Muscle of leg (tissue), 11 donors: ENCODE data around the gene SPEM1. TPM values are rescaled to one million over a fixed set of nuclear protein-coding genes. Genes with fewer than 3 reads are reported as not detected.

Experiments
- DNase-seq: peaks from one replicate; pipeline ENCODE4 v3.0.0; 2013
- H3K27ac ChIP-seq: one replicate; pipeline ENCODE4 v1.5.1; 2013; ENCODE audit warnings: mild to moderate bottlenecking, low read length, control low read depth
- H3K27me3 ChIP-seq: one replicate; pipeline ENCODE4 v1.6.1; 2013; ENCODE audit warnings: low read length; ENCODE audit not compliant: control insufficient read depth, insufficient read depth
- H3K36me3 ChIP-seq: one replicate; pipeline ENCODE4 v1.6.1; 2013; ENCODE audit warnings: low read length; ENCODE audit not compliant: control insufficient read depth, insufficient read depth
- H3K4me1 ChIP-seq: one replicate; pipeline ENCODE4 v1.6.1; 2013; ENCODE audit warnings: low read length; ENCODE audit not compliant: control insufficient read depth, insufficient read depth
- H3K4me3 ChIP-seq: one replicate; pipeline ENCODE4 v1.5.1; 2013; ENCODE audit warnings: low read length, control low read depth
- H3K9me3 ChIP-seq: replicated peaks from 2 replicates; pipeline ENCODE4 v1.6.1; 2013; ENCODE audit warnings: low read depth, low read length; ENCODE audit not compliant: control insufficient read depth
- WGBS: methylation state at CpG from one replicate; pipeline ENCODE4 v1.1.5; 2013; ENCODE audit warnings: missing lambda C conversion rate; ENCODE audit not compliant: insufficient coverage; 5-methylcytosine and 5-hydroxymethylcytosine counted together
- polyA plus RNA-seq, 8 donors: library from polyadenylated mRNA; unstranded; fragments of 120-200 nt; gene quantifications; one replicate each; pipeline versions ENCODE4 v1.2.1 to v1.2.3, GENCODE V29; 2013; ENCODE audit warnings: inconsistent platforms in 1 of 8, low replicate concordance in 1 of 8; ENCODE audit not compliant: insufficient read length in 8 of 8, insufficient read depth in 1 of 8
- total RNA-seq: library from RNA; stranded (reverse); fragments of 120-200 nt; gene quantifications from one replicate; pipeline ENCODE4 v1.2.4, GENCODE V29; 2013

The SPEM1 gene
- total and polyA plus RNA-seq, 9 donors: not detected

DNA sequence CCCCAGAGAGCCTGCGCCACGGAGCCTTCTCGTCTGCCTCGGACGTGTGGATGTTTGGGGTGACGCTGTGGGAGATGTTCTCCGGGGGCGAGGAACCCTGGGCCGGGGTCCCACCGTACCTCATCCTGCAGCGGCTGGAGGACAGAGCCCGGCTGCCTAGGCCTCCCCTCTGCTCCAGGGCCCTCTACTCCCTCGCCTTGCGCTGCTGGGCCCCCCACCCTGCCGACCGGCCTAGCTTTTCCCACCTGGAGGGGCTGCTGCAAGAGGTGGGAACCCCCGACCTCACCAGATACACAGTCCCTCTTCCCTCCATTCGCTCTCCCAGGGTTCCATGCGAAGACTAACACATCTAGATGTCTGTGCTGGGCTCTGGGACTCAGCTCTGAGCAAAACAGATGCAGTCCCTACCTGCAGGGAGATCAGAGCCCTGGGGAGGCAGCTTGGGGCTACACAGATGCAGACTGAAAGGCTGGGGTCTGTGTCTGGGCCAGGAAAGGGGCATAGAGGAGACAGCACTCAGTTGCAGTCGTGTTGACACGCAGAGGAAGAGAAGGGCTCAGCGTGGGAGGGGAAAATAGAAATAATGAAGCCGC is 35.5 kb upstream of the SPEM1 start:
- no peak for DNase-seq
- Histone ChIP-seq H3K4me3 (peak overlapping the region; percentile 42), H3K27ac (no peak overlapping the region), H3K4me1 (peaks cover 29% of the 10 kb centered on the region), H3K36me3 (peaks cover 26% of the 10 kb centered on the region), H3K9me3 (no peaks in the 10 kb centered on the region), H3K27me3 (peaks cover 52% of the 10 kb centered on the region)
- WGBS: 33% methylated on average over 12 of the region's 23 CpGs

DNA sequence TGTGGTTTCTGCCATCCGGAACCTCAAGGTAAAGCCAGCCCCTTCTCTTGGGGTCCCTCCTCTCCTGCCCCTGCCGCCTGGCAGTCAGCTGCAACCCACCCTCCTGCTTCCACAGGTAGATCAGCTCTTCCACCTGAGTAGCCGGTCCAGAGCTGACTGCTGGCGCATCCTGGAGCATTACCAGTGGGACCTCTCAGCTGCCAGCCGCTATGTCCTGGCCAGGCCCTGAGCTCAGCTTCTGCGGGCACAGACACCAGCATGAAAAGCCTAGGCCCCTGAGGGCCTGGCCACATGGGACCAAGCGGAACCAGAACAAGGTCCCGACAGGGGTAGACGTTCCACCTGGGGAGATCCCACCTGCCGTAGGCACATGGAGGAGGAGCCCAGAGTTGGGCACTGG is 31.3 kb upstream of the SPEM1 start:
- 93% methylated on average over 10 of the region's 10 CpGs for WGBS
- peaks cover 49% of the 10 kb centered on the region for H3K36me3 ChIP-seq
- no peak for DNase-seq
- peaks cover 24% of the 10 kb centered on the region for H3K4me1 ChIP-seq
- H3K27ac ChIP-seq: no peak overlapping the region
- H3K9me3 ChIP-seq: no peaks in the 10 kb centered on the region
- peaks cover 10% of the 10 kb centered on the region for H3K27me3 ChIP-seq
- no peak overlapping the region for H3K4me3 ChIP-seq

DNA sequence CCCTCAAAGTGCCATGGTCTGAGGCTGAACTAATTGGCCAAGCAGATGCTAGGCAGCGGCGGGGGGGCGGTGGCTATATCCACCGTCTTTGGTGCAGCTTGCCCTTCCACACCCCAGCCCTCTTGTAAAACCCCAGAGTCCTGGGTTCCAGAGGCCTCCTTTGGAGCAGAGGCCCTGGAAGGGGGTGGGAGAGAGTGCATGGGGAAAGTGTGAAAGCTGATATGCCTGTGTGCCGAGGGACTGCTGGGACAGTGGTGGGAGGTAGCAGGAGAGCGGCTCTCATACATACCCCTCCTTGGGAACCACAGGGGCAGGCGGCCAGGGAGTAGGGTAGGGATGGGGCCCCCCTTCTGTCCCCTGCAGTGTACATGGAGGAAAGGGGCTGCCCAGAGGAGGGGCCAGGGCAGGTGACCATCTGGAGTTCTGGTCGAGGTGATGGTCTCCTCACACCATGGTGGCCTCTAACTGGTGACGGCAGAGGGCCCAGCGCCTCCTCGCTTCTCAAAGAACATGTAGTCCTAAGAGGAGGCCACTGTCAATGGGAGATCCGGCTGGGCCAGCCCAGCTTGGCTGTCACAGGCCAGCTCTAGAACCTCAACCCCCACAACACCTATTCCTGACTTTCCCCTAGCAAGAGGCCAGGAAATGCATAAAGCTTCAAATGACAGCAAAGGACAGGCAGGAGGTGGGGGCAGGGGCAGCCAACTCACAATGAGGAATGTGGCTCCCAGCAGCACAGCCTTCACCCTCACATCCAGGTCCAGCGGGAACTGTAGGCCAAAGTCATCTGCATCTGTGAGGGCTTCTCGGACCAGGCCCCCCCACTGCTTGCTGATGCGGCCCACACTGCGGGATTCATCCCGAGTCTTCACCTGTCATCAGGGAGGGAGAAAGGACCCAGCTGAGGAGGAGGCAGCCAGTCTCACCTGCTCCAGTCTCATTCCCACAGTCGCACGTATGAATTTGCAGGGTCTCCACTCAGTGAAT is 29.9 kb upstream of the SPEM1 start:
- Histone ChIP-seq H3K27me3 (no peaks in the 10 kb centered on the region), H3K27ac (no peak overlapping the region), H3K4me3 (no peak overlapping the region), H3K9me3 (no peaks in the 10 kb centered on the region), H3K36me3 (peaks cover 49% of the 10 kb centered on the region), H3K4me1 (peaks cover 23% of the 10 kb centered on the region)
- no peak for DNase-seq
- WGBS: 67% methylated on average over 8 of the region's 19 CpGs

DNA sequence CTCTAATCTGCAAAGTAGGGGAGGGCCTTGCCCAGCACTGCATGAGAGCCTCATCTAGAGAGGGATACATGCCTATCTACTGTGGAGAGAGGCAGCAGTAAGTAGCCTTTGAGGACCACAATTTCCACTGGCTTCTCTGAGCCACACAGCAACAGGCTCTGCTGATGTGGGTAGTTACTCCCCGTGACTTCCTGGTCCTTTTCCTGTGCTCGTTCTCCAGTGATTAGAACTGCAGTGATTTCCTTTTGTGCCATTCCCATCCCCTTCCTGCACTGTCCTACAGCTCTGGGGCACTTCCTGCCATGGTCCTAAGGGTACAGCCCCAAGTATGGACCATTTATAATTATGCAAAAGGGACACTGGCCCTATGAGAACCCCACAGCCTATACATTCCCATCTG is 28.8 kb upstream of the SPEM1 start:
- no peaks in the 10 kb centered on the region for H3K9me3 ChIP-seq
- H3K27ac ChIP-seq: no peak overlapping the region
- 53% methylated on average over 2 of the region's 2 CpGs for WGBS
- H3K4me1 ChIP-seq: peaks cover 24% of the 10 kb centered on the region
- H3K27me3 ChIP-seq: no peaks in the 10 kb centered on the region
- H3K4me3 ChIP-seq: no peak overlapping the region
- no peak for DNase-seq
- peaks cover 49% of the 10 kb centered on the region for H3K36me3 ChIP-seq

DNA sequence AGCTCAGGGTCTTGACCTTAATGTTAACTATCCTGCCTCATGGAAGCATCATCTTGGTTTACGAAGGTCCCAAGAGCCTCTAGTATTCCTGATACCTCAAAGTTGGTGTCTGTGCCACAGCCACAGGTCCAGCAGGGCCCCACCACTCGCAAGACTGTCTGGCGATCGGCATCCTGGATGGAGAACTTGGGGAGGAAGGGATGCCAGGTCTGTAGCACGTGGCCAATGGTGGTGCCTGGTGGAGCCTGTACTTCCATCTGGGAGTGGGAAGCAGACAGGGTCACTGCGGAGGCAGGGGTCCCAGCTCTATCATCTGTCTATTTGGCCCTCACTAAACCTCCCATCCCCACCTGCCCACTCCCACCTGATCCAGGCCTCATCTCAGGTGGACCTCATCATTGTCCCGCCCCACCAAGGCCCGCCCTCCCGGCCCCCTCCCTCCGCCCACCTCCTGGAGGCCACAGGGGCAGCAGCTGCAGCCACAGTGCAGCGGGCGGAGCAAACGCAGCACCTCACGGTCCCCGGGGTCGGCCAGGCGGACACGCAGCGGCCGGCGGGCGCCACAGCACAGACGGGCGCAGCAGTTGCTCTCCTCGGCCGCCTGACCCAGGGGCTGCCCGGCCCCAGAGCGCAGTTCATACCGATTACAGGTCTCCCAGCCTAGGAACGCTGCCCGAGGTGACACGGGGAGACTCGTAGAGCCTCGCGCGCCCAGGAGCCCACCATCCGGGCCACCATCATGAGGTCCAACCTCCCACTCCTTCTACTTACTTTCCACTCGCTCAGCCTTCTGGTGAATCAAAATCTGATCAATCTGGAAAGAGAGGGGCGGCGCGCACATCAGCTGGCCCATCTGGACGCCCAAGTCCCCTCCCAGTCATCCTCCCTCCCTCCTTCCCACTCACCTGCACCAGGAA is 27.2 kb upstream of the SPEM1 start:
- H3K27ac ChIP-seq: no peak overlapping the region
- peak overlapping the region; percentile 93 for H3K4me3 ChIP-seq
- DNase-seq: no peak
- peaks cover 39% of the 10 kb centered on the region for H3K36me3 ChIP-seq
- no peaks in the 10 kb centered on the region for H3K27me3 ChIP-seq
- peaks cover 24% of the 10 kb centered on the region for H3K4me1 ChIP-seq
- H3K9me3 ChIP-seq: no peaks in the 10 kb centered on the region
- WGBS: 35% methylated on average over 31 of the region's 42 CpGs

DNA sequence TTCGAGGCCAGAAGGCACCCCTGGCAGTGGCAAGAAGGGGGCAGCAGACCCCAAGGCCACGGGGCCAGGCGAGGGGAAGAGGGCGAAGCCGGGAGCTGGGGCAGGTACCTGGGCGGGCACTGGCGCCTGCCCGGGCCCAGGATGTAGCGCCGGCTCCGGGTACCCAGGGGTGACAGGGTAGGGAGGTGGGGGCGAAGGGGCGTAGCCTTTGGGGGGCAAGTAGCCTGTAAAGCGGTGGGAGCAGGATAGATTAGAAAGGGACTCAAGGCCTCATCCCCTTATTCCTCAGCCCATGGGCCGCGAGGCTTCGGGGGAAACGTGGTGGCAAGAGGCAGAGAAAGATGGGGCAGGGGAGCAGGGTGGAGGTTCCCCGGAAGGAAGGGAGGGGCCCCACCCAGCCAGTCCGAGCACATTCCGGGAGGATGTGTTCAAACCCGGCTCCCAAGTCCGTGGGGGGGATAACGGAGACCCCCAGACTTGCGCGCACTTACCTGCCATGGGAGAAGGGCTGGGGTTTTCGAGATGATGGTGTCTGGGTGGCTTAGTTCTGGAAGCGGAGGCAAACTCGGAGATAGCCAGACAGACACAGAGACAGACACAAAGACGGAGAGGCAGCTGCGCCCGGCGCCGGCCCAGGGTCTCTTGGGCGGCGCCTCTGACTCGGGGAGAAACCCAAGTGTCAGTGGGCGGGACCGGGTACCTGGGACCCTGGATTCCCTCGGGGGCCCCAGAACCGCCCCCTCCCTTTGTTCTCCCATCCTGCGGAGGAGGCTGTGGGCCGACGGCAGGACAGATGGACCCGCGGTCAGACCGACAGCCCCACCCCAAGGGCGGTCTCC is 26.3 kb upstream of the SPEM1 start:
- H3K4me1 ChIP-seq: peaks cover 24% of the 10 kb centered on the region
- no peaks in the 10 kb centered on the region for H3K9me3 ChIP-seq
- no peaks in the 10 kb centered on the region for H3K27me3 ChIP-seq
- H3K27ac ChIP-seq: peak overlapping the region; percentile 88
- peak overlapping the region; percentile 93 for H3K4me3 ChIP-seq
- 4% methylated on average over 43 of the region's 48 CpGs for WGBS
- DNase-seq: peak; percentile 38
- H3K36me3 ChIP-seq: peaks cover 30% of the 10 kb centered on the region

DNA sequence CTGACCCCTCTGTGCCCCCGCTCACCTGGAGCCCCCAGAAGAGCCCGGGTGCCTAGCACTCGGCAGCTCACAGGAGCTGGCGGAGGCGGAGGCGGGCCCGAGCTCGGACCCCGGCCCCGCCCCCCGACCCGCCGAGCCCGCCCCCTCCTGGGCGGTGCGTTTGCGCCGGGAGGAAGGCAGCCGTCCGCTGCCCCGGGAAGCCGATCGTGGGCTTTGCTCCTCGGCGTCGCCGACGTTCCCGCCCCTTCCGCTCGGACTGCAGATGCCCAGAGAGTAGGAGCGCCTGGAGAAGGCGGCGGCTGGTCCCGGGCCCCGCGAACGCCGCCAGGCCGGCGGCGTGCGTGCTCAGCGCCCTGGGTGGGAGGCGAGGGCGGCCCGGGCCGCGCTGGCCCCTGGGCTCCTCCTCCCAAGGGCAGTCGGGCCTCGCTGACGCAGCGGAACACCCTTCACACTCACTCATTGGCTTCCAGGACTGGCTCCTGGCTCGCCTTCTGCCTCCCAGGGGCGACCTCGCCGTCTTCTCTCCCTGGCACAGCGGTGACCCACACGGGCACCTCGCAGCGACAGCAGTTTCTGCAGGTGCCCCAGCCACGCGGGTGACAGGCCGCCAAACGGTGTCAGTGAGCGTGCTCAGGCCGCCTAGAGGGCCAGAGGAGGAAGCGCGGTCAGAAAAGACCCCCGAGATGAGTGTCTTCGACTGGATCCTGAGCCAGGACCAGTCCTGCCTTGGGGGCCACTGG is 25.5 kb upstream of the SPEM1 start, which contains the start of gene PLSCR3:
Gene PLSCR3 (minus strand): TSS at position 74 of the 740 bp plus-strand sequence. CDS start 415 bp downstream, outside the sequence.
- WGBS: under 1% methylated on average over 70 of the region's 71 CpGs
- H3K27me3 ChIP-seq: no peaks in the 10 kb centered on the region
- H3K36me3 ChIP-seq: peaks cover 23% of the 10 kb centered on the region
- H3K4me3 ChIP-seq: peak within 1 kb of the TSS; percentile 93
- peak within 1 kb of the TSS; percentile 88 for H3K27ac ChIP-seq
- peak; percentile 94 for DNase-seq
- no peaks in the 10 kb centered on the region for H3K9me3 ChIP-seq
- H3K4me1 ChIP-seq: peaks cover 24% of the 10 kb centered on the region

DNA sequence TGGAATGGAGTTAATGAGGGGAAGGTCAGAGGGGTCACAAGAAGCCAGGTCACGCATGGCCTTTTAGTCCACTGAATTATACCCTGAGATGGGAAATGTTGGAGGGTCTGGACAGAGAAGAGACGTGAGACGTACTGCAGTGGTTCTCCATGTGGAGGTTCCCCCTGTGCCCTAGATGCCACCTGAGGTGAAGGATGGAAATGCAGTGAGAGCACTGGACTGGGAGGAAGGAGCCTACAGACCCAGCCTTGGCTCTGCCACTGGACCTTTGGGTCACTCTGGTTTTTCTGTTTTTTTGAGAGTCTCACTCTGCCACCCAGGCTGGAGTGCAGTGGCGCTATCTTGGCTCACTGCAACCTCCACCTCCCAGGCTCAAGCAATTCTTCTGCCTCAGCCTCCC is 24.0 kb upstream of the SPEM1 start:
- Histone ChIP-seq H3K4me3 (no peak overlapping the region), H3K9me3 (no peaks in the 10 kb centered on the region), H3K27ac (no peak overlapping the region), H3K4me1 (peaks cover 21% of the 10 kb centered on the region), H3K36me3 (peaks cover 12% of the 10 kb centered on the region), H3K27me3 (no peaks in the 10 kb centered on the region)
- WGBS: 84% methylated on average over 3 of the region's 4 CpGs
- no peak for DNase-seq

DNA sequence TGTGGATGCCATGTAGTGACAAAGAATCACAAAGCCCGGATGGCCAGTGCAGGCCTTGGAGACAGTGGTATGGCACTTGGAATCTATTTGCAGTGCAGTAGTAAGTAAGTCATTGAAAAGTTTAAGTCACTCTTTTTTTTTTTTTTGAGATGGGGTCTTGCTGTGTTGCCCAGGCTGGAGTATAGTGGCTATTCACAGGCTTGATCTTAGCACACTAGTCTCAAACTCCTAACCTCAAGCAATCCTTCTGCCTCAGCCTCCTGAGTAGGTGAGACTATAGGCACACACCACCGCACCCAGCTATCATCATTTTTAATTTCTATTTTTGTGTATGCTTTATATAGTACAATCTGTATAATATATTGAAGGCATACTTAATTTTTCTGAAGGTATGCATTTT is 21.5 kb upstream of the SPEM1 start:
- WGBS: 100% methylated on average over 1 of the region's 2 CpGs
- peaks cover 19% of the 10 kb centered on the region for H3K4me1 ChIP-seq
- H3K27ac ChIP-seq: no peak overlapping the region
- no peak for DNase-seq
- H3K4me3 ChIP-seq: no peak overlapping the region
- H3K27me3 ChIP-seq: no peaks in the 10 kb centered on the region
- no peaks in the 10 kb centered on the region for H3K36me3 ChIP-seq
- H3K9me3 ChIP-seq: no peaks in the 10 kb centered on the region
